ENCODE measurements around the gene TMPRSS13.

TMPRSS13 gene

GRCh38 chr11:117888139-117888566, 41.0 kb downstream of the TMPRSS13 start:
- no peak for DNase-seq (ENCODE audit: low spot score)

GRCh38 chr11:117887431-117888138, 41.6 kb downstream of the TMPRSS13 start:
- DNase-seq (ENCODE audit: low spot score) = no peak

GRCh38 chr11:117885777-117886176, 43.4 kb downstream of the TMPRSS13 start:
- DNase-seq (ENCODE audit: low spot score) = no peak

- no peak for DNase-seq (ENCODE audit: low spot score)
Measured at GRCh38 chr11:117884994-117885393, 44.2 kb downstream of the TMPRSS13 start.

GRCh38 chr11:117883063-117883462, 46.1 kb downstream of the TMPRSS13 start:
- no peak for DNase-seq (ENCODE audit: low spot score)

- DNase-seq (ENCODE audit: low spot score) = no peak
Measured at GRCh38 chr11:117882311-117882905, 46.8 kb downstream of the TMPRSS13 start.

GRCh38 chr11:117881217-117881616, 48.0 kb downstream of the TMPRSS13 start:
- no peak for DNase-seq (ENCODE audit: low spot score)

GRCh38 chr11:117879516-117880480, 49.4 kb downstream of the TMPRSS13 start:
- no peak for DNase-seq (ENCODE audit: low spot score)

GRCh38 chr11:117878939-117879475, 50.2 kb downstream of the TMPRSS13 start:
- DNase-seq (ENCODE audit: low spot score) = no peak

GRCh38 chr11:117878314-117878938, 50.8 kb downstream of the TMPRSS13 start:
- no peak for DNase-seq (ENCODE audit: low spot score)

GRCh38 chr11:117877120-117877784, 52.0 kb downstream of the TMPRSS13 start:
- no peak for DNase-seq (ENCODE audit: low spot score)

GRCh38 chr11:117876341-117877119, 52.7 kb downstream of the TMPRSS13 start, which contains the start of gene FXYD6:
FXYD6 (minus strand) TSS chr11:117876658; CDS start chr11:117842776, 33,882 bp downstream.
- peak; percentile 90 for DNase-seq (ENCODE audit: low spot score)

- no peak for DNase-seq (ENCODE audit: low spot score)
Measured at GRCh38 chr11:117876059-117876340, 53.2 kb downstream of the TMPRSS13 start.

GRCh38 chr11:117875382-117876058, 53.7 kb downstream of the TMPRSS13 start:
- DNase-seq (ENCODE audit: low spot score) = no peak

- no peak for DNase-seq (ENCODE audit: low spot score)
Measured at GRCh38 chr11:117874910-117875381, 54.3 kb downstream of the TMPRSS13 start.

- DNase-seq (ENCODE audit: low spot score) = no peak
Measured at GRCh38 chr11:117874253-117874909, 54.8 kb downstream of the TMPRSS13 start.

GRCh38 chr11:117873828-117874125, 55.4 kb downstream of the TMPRSS13 start:
- no peak for DNase-seq (ENCODE audit: low spot score)

- DNase-seq (ENCODE audit: low spot score) = no peak
Measured at GRCh38 chr11:117872975-117873827, 56.0 kb downstream of the TMPRSS13 start.

Data from ecto neural progenitor cell (in vitro differentiated cells).